Limb (tissue), 2 donors: Measurements from ENCODE around the gene GRK6.
A peak's percentile ranks its signal among the peaks of the same experiment; 100 is the strongest.
"Not testable (repeated sequence)": the region's sequence is repeated elsewhere in the genome, so short reads cannot be mapped to it uniquely, and the experiment has no call there.

Experiments used
- DNase-seq, 2 donors: peaks; one replicate each; pipeline ENCODE4 v3.0.0-alpha.2; 2016; ENCODE audit errors: extremely low spot score in 2 of 2

The GRK6 gene

DNA sequence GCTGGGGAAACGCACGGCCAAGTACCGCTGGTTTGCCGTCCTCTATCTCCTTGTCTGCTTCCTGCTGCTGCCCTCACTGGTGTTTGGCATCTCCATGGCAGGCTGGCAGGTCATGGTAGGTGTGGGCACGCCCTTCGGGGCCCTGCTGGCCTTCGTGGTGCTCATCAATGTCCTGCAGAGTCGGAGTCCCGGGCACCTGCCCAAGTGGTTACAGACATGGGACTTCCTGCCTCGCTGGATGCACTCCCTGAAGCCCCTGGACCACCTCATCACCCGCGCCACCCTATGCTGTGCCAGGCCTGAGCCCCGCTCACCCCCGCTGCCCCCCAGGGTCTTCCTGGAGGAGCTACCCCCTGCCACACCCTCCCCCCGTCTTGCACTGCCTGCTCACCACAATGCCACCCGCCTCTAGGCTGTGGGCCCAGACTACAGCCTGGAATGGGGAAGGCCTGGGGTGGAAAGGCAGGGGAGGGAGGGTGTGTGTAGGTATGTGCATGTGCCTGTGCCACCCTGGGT, 28.5 kb upstream of the GRK6 start:
- no peak for DNase-seq

DNA sequence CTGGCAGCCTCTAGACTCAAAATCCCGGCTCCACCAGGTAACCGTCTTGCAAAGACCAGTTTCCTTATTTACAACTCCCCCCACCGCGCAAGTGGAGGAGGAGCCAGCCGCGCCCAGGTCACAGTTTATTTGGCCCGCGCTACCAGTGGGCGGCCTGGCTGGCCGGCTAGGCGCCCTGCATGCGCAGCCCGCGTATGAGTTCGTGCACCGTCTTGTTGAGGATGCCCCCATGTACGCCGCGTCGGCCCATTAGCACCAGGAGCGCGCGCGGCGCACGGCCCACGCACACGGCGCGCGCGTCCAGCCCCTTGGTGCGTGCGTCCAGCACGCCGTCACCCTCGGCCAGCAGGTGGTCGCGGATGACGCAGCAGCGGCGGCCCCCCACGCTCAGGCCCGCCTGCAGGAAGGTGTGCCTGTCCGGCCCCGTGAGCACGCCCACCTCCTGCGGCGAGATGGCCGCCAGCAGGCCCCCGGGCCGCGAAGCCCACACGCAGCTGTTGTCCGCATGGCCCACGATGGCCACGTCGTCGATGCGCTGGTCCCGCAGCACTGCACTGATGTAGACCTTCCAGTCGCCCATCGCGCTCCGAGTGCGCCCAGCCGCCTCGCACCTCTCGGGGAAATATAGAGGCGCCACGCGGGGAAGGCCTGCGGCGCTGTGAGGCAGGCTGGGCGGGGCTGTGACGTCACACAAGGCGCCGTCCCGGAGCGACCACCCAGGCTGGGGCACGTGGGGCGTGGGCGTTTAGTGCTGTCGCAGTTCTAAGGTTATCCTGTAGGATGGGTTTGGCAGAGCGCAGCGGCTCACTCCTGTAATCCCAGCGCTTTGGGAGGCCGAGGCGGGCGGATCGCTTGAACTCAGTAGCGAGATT, 26.2 kb upstream of the GRK6 start, which contains the start of gene PFN3:
TSS of gene PFN3 (minus strand) at position 665 of the 872 bp plus-strand sequence. CDS start at position 580, 85 bp downstream.
- DNase-seq: peak; percentile 6 to 85

DNA sequence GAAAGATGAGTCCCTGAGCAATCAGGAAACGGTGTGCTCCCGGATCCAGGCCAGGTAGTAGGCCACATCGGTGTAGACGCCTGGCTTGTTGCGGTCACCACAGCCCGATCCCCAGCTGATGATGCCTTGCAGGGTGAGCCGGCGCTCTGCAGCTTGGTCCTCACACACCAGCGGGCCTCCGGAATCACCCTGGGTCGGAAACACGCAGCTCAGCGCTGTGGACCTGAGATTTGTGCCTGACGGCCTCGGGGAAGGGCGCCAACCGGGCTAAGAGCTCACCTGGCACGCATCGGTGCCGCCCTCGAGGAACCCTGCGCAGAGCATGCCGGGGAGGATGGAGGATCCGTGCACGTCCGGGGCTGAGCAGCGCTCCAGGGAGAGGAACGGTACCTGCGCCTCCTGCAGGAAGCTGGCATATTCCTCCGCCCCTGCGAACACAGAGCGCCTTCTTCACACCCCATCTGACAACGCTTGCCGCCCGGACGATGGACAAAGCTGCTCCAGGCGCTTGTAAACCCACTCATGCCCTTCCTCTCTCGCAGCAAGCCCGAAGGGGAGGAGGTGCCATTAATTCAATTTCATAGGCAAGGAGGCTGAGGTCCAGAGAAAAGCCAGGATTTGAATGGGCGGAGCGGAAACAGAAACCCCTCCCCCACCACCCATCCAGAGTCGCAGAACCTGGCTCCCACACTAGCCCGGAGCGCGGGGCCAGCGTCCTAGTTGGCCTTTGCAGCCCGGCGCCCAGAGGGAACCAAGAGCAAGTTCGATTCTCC, 24.0 kb upstream of the GRK6 start:
- peak in 1 of 2 donors; percentile 74 for DNase-seq

DNA sequence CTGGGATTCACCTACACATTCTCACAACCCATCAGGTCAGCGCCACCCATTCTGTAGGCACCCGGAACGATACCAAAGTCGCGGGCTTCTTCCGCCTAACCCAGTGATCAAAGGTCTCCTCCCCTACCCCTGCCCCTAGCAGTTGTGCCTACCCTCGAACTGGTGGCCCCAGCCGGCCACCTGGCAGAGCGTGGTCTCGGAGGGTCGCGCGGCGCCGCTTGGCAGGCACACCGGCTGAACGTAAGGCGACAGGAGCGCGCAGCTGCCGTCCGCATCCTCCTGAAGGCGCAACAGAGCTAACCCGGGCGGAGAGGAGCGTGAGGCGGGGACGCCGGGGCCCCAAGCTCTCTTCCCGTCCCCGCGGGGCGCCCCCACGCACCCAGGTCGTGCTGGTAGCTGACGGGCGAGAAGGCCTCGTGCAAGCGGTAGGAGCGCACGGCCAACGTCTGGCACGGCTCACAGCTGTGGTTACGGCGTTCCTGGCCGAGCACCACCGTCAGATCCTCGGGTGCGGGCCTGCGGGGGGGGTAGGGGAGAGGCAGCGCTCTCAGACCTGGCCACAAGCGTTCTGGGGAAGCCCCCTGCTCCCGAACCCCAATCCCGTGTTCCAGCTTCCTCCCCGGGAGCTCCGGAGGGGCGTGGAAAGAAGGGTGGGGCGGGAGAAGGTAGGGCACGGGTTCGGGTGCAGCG, 23.2 kb upstream of the GRK6 start:
- DNase-seq: no peak

DNA sequence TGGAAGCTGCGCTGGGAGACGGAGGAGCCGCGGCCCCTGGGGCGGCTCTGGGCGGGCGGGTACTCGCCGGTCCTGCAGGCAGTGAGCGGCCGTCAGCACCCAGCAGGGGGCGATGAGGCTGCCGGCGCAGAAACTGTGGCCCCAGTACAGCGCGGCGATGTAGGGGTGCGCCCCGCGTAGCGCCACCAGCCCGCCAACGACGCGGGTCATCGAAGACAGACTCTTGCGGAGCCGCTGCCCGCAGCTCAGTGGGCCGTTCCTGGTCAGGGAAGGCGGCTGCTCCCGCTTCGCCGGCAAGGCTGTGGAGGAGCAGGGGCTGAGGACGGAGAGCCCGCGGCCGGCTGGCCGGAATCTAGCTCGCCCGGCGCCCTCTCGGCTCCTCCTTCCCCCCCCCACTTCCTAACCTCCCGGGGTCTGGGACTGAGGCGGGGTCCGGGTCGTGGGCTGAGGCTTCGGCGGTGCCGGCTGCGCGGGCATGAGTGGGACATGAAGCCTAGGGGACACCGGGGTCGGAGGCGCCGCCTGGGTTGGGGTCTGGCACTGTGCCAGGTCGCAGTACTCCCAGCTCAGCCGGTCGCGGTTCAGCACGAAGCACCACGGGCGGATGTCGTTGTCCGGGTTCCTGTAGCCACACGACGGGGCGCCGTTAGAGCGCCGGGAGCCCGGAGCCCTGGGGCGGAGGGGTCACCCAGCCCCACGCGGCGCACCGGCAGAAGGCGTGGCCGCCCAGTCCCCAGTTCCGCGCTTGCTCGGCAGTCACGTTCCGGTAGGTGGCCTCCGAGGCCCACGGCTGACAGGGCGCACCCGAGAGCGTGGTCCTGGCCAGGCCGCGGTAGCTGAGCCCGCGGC, 22.5 kb upstream of the GRK6 start:
- peak; percentile 74 to 83 for DNase-seq

- DNase-seq: no peak
Observed at GRCh38 chr5:177404641-177405179, 21.8 kb upstream of the GRK6 start.

GRCh38 chr5:177405312-177405711, 21.2 kb upstream of the GRK6 start:
- no peak for DNase-seq

- no peak for DNase-seq
Observed at GRCh38 chr5:177405805-177406204, 20.7 kb upstream of the GRK6 start.

GRCh38 chr5:177409043-177409801, 17.3 kb upstream of the GRK6 start, which contains the start of gene F12:
Gene F12 (minus strand): TSS chr5:177409564. CDS start chr5:177409527, 37 bp downstream.
- DNase-seq: no peak

DNA sequence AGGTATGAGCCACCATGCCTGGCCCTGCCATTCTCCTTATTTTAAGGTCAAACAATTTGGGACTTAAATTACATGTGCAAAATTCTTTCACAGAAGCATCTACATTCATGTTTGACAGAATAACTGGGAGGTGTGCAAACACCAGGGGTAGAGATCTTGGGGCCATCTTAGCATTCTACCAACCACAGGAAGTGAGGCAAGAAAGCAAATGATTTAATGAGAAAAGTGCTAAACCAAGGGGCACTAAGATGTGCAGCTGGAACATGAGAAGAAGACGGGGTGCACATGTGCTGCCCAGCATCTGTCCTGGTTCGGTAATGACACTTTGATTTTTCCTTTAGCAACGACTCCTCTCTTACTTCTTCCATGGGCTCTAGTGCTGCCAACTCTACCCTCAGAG, 15.9 kb upstream of the GRK6 start:
- no peak for DNase-seq

DNA sequence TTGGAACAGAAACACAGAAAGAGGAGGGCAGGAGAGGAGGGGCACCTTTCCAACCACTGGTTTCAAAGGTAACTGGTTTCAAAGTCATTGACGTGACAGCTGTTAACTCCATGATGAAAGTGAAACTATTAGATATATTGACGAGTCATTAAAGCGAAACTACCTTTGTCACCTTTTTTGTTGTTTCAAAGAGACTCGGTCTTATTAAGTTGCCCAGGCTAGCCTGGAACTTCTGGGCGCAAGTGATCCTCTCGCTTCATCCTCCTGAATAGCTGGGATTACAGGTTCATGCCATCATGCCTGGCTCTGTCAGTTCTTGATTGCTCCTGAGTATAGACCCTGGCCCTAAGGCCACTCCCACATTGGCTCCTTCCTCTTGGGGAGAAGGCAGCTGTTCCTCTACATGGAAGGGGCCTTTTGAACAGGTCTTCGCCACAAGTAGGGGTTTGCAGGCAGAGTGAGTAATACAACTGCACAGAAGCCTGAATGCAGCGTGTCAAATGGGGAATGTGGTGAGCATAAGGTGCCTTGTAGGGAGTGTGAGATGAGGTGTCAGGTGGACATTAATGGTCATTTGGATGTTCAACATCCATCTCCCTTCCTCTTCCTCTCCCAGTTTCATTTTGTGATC, 13.8 kb upstream of the GRK6 start:
- DNase-seq: no peak

- no peak for DNase-seq
Observed at GRCh38 chr5:177414481-177414880, 12.0 kb upstream of the GRK6 start.

DNA sequence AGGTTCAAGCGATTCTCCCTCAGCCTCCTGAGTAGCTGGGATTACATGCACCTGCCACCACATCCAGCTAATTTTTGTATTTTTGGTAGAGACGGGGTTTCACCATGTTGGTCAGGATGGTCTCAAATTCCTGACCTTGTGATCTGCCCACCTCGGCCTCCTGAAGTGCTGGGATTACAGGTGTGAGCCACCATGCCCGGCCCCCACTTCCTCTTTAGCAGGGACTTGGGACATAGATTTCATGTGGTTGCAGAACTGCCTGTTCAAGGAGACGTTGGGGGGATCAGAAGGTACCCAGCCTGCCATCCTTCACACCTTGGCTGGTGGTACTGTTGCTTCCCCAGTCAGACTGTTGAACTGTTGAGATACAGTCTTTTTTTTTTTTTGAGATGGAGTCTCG, 9.4 kb upstream of the GRK6 start:
- not testable (repeated sequence) for DNase-seq

- DNase-seq: no peak
Observed at GRCh38 chr5:177419046-177419445, 7.4 kb upstream of the GRK6 start.

GRCh38 chr5:177420472-177420871, 6.0 kb upstream of the GRK6 start:
- DNase-seq: not testable (repeated sequence)

- DNase-seq: no peak
Observed at GRCh38 chr5:177421062-177421798, 5.2 kb upstream of the GRK6 start.

GRCh38 chr5:177423671-177424070, 2.8 kb upstream of the GRK6 start:
- no peak for DNase-seq

- DNase-seq: no peak
Observed at GRCh38 chr5:177425196-177425800, 1.2 kb upstream of the GRK6 start.
